Activated B cell treated with CpG ODN at 0.5 μM for 24 hours (primary cell): ENCODE data around the gene MMS19. TPM values are rescaled to one million over a fixed set of nuclear protein-coding genes. Genes with fewer than 3 reads are reported as not detected.

Experiments
- ATAC-seq: fragments of 200-7000 bp; cut with Tn5 transposase; one replicate; pipeline ENCODE4 v1.10.0; 2021; ENCODE audit warnings: low read depth, mild to moderate bottlenecking, moderate library complexity
- CTCF ChIA-PET: fragments of 350-600 bp; sonication (Branson Sonifier 250); formaldehyde crosslinking; loops from one replicate; lab custom pipeline; 2021; ENCODE audit warnings: antibody characterized with exemption; lab: Charles Lee
- POLR2A ChIA-PET: fragments of 350-600 bp; sonication (Branson Sonifier 250); formaldehyde crosslinking; loops from one replicate; lab custom pipeline; 2021; ENCODE audit warnings: antibody characterized with exemption; lab: Charles Lee
- DNase-seq: peaks from one replicate; pipeline ENCODE4 v3.0.0; 2022
- H3K27ac Mint-ChIP-seq: one replicate; pipeline ENCODE4 v1.8.0; 2020; ENCODE audit warnings: mixed read lengths
- H3K27me3 Mint-ChIP-seq: one replicate; pipeline ENCODE4 v1.8.0; 2021; ENCODE audit warnings: mixed read lengths
- H3K36me3 Mint-ChIP-seq: one replicate; pipeline ENCODE4 v1.8.0; 2021; ENCODE audit warnings: low read depth, mixed read lengths
- H3K4me1 Mint-ChIP-seq: one replicate; pipeline ENCODE4 v1.8.0; 2021; ENCODE audit warnings: mixed read lengths
- H3K4me3 Mint-ChIP-seq: one replicate; pipeline ENCODE4 v1.8.0; 2020; ENCODE audit warnings: mild to moderate bottlenecking, mixed read lengths
- H3K9me3 Mint-ChIP-seq: one replicate; pipeline ENCODE4 v1.8.0; 2020; ENCODE audit warnings: mixed read lengths
- CTCF ChIP-seq: fragments of 200-600 bp; IDR thresholded peaks from one replicate; pipeline ENCODE4 v1.8.0; 2022; ENCODE audit warnings: antibody characterized with exemption, mild to moderate bottlenecking
- intact Hi-C: fragments of 100-400 bp; cut with micrococcal nuclease; formaldehyde crosslinking; loops from one replicate; pipeline ENCODE4 v1.15.1; 2024
- total RNA-seq: library from RNA; stranded (reverse); gene quantifications from 2 replicates; pipeline ENCODE4 v1.2.3, GENCODE V29; 2022

MMS19 gene
- total RNA-seq, 1 donor from 2014 or later, result 89.2 TPM

- TF ChIP-seq CTCF, result no peak
- ATAC-seq, result no peak
- H3K36me3 Mint-ChIP-seq, result no peaks in the 10 kb centered on the region
- intact Hi-C loops, result no loop called here
- peaks cover 5% of the 10 kb centered on the region for H3K4me1 Mint-ChIP-seq
- H3K27ac Mint-ChIP-seq, result no peak overlapping the region
- CTCF ChIA-PET, result interaction anchor here (1.0 kb wide), 1 partner anchor 15 kb away, joined by 4 read pairs; no protein-coding TSS in a partner anchor
- no peak overlapping the region for H3K4me3 Mint-ChIP-seq
- POLR2A ChIA-PET, result no interaction called here
- H3K27me3 Mint-ChIP-seq, result peaks cover 4% of the 10 kb centered on the region
- no peaks in the 10 kb centered on the region for H3K9me3 Mint-ChIP-seq
- no peak for DNase-seq
Observed at GRCh38 chr10:97538839-97539238, 40.6 kb upstream of the MMS19 start.

GRCh38 chr10:97538411-97538810 is 40.2 kb upstream of the MMS19 start:
- H3K9me3 Mint-ChIP-seq, result no peaks in the 10 kb centered on the region
- ATAC-seq (no peak), DNase-seq (no peak)
- no peaks in the 10 kb centered on the region for H3K36me3 Mint-ChIP-seq
- ChIA-PET POLR2A (no interaction called here), CTCF (interaction anchor here (1.0 kb wide), 1 partner anchor 15 kb away, joined by 4 read pairs; no protein-coding TSS in a partner anchor)
- peaks cover 5% of the 10 kb centered on the region for H3K4me1 Mint-ChIP-seq
- no peak overlapping the region for H3K4me3 Mint-ChIP-seq
- no peak overlapping the region for H3K27ac Mint-ChIP-seq
- no peak for TF ChIP-seq CTCF
- intact Hi-C loops, result no loop called here
- peaks cover 4% of the 10 kb centered on the region for H3K27me3 Mint-ChIP-seq

DNA sequence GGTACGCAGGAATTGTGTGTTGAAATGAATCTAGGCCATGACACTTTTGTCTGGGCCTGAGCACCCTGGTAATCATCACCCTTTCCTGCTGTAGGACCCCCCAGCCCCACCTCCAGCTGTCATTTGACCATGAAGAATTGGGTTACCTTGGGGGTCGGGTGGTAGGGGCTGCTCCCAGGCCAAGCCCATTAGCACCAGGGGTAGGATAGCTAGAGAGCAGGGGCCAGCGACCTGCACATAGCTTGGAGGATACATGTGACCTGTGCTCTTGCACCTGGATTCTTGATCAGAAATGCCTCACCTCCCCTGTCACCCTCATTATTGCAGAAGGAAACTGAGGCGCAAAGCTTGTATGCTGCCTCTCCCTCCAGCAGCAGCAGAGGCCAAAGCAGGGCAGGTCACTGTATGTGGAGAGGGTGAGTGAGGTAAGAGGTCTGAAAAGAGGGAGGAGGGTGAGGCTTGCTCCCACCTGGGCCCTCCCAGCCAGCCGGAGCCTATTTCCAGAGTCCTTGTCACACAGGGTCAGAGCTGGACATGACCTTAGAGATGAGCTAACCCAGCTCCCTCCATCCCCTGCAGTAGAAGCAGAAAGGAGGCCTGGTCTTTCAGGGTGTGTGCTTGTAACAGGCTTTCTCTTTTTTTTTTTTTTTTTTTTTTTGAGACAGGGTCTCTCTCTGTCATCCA is 39.1 kb upstream of the MMS19 start:
- Mint-ChIP-seq H3K4me3 (no peak overlapping the region), H3K4me1 (no peaks in the 10 kb centered on the region), H3K36me3 (no peaks in the 10 kb centered on the region), H3K27me3 (peaks cover 4% of the 10 kb centered on the region), H3K27ac (no peak overlapping the region), H3K9me3 (no peaks in the 10 kb centered on the region)
- intact Hi-C loops, result no loop called here
- DNase-seq, result no peak
- no peak for ATAC-seq
- ChIA-PET CTCF (no interaction called here), POLR2A (no interaction called here)
- no peak for TF ChIP-seq CTCF

- H3K4me3 Mint-ChIP-seq, result no peak overlapping the region
- ChIA-PET POLR2A (no interaction called here), CTCF (interaction anchor here (0.7 to 2.5 kb wide), 3 partner anchors 16 to 19 kb away, joined by 3 to 6 read pairs (median 6); no protein-coding TSS in a partner anchor)
- ATAC-seq (no peak), DNase-seq (no peak)
- no peaks in the 10 kb centered on the region for H3K27me3 Mint-ChIP-seq
- H3K36me3 Mint-ChIP-seq, result no peaks in the 10 kb centered on the region
- no peaks in the 10 kb centered on the region for H3K9me3 Mint-ChIP-seq
- H3K4me1 Mint-ChIP-seq, result no peaks in the 10 kb centered on the region
- TF ChIP-seq CTCF, result no peak
- no peak overlapping the region for H3K27ac Mint-ChIP-seq
- intact Hi-C loops, result no loop called here
Observed at GRCh38 chr10:97534746-97535367, 36.6 kb upstream of the MMS19 start.

GRCh38 chr10:97533888-97534287 is 35.7 kb upstream of the MMS19 start:
- no peak for ATAC-seq
- Mint-ChIP-seq H3K36me3 (no peaks in the 10 kb centered on the region), H3K27ac (no peak overlapping the region), H3K27me3 (no peaks in the 10 kb centered on the region), H3K4me3 (no peak overlapping the region), H3K9me3 (no peaks in the 10 kb centered on the region), H3K4me1 (no peaks in the 10 kb centered on the region)
- intact Hi-C loops, result no loop called here
- no peak for DNase-seq
- TF ChIP-seq CTCF, result no peak
- ChIA-PET CTCF (interaction anchor here (1.5 to 2.5 kb wide), 2 partner anchors 19 to 20 kb away, joined by 6 read pairs; no protein-coding TSS in a partner anchor), POLR2A (no interaction called here)
